ENCODE results near the gene LARGE1.
"Not testable (repeated sequence)": the region's sequence is repeated elsewhere in the genome, so short reads cannot be mapped to it uniquely, and the experiment has no call there.

- not testable (repeated sequence) for TF ChIP-seq EZH2 (IDR thresholded peaks at IDR 0.05; ENCODE audit: insufficient read depth, poor library complexity, severe bottlenecking); EZH2phosphoT487 (IDR thresholded peaks at IDR 0.05; ENCODE audit: insufficient read depth, low read depth)
Observed at GRCh38 chr22:33461245-33461644, 459.0 kb downstream of the LARGE1 start.

Measured in GM23248 (cell line).